GM12891 (cell line): ENCODE results near the gene ZSWIM3.

Source experiments
- POLR2A ChIP-seq: IDR thresholded peaks from 2 replicates; pipeline ENCODE4 v1.6.1; 2011; ENCODE audit warnings: low read depth, low read length, control low read depth
- POLR2AphosphoS5 ChIP-seq: IDR thresholded peaks from 2 replicates; pipeline ENCODE4 v1.6.1; 2011; ENCODE audit warnings: low read depth, low read length, control low read depth
- TAF1 ChIP-seq: IDR thresholded peaks from 2 replicates; pipeline ENCODE4 v1.6.1; 2011; ENCODE audit warnings: low read depth, low read length, control low read depth

DNA sequence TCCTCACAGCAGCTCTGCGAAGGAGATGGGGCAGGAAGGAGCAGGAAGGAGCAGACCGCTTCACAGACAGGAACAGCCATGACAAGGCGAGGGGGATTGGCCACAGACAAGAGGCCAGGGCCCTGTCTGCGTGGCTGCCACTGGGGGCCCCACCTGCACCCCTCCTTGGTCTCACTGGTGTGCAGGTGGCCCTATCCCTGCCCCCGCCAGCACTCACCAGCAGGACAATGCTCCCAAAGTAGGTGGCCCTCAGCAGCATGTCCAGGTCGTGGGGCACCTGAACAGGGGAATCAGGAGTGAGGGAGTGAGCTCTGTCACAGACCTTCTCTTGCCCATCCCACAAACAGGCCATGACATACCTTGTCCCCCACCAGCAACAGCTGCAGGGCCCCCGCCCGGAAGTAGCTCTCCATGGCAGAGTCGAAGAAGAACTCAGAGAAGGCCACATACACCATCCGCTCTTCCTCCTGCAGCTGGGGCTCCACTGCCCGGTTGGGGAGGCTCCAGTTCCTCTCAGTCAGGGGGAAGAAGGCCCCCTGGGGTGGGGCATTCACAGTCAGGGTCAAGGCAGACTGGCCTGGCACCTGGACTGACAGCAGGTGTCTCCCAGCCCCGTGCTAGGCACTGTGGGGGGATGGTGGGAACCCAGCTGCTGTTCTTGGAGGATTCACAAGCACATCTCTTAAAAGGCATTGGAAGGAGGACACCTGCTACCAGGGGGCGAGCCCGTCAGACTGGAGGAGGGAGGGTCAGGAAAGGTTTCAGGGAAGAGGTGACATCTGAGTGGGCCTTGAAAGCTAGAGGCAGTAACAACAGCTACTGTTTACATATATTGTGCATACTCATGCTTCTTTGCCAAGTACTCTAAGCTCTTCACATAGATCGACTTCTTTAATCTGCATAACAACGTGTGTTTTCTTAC, 47.4 kb downstream of the ZSWIM3 start:
- TF ChIP-seq POLR2AphosphoS5 (no peak), POLR2A (no peak), TAF1 (no peak)
